PFSK-1 (cell line): Measurements from ENCODE around the gene SORD.

ENCODE experiments used
- FOXP2 ChIP-seq: optimal IDR thresholded peaks from 2 replicates; pipeline ENCODE3; 2011; ENCODE audit warnings: borderline replicate concordance, control low read depth, inconsistent platforms; ENCODE audit not compliant: insufficient read depth; ENCODE audit errors: extremely low read length, extremely low read depth
- POLR2AphosphoS5 ChIP-seq: IDR thresholded peaks from 2 replicates; pipeline ENCODE4 v1.6.1; 2012; ENCODE audit warnings: low read depth, mild to moderate bottlenecking, control low read depth, low read length, moderate library complexity
- REST ChIP-seq, 2 experiments: IDR thresholded peaks; 2 replicates each; pipeline versions ENCODE4 v1.6.1 to v1.8.0; 2011 to 2012; ENCODE audit warnings: low read depth in 2 of 2, low read length in 2 of 2, control low read depth in 1 of 2, inconsistent platforms in 1 of 2, mild to moderate bottlenecking in 1 of 2, moderate library complexity in 1 of 2; ENCODE audit not compliant: insufficient read depth in 1 of 2
- SIN3A ChIP-seq: IDR thresholded peaks from 2 replicates; pipeline ENCODE4 v1.6.1; 2012; ENCODE audit warnings: mild to moderate bottlenecking, low read length, moderate library complexity, borderline replicate concordance; ENCODE audit not compliant: insufficient read depth
- TAF1 ChIP-seq: IDR thresholded peaks from 2 replicates; pipeline ENCODE4 v1.6.1; 2012; ENCODE audit warnings: low read length, control low read depth, borderline replicate concordance; ENCODE audit not compliant: insufficient read depth

GRCh38 chr15:45101749-45102148 lies 78.8 kb downstream of the SORD start:
- TF ChIP-seq POLR2AphosphoS5 = no peak
- no peak for TF ChIP-seq TAF1
- TF ChIP-seq SIN3A = no peak
- TF ChIP-seq REST (IDR thresholded peaks at IDR 0.05; ENCODE audit: insufficient read depth in 1 of 2, low read depth in 2 of 2, low read length in 2 of 2) = no peak
- no peak for TF ChIP-seq FOXP2
